MG63 (cell line): Measurements from ENCODE around the gene GOT1. TPM values are rescaled to one million over a fixed set of nuclear protein-coding genes. Genes with fewer than 3 reads are reported as not detected.

Experiments
- total RNA-seq: library from RNA; depleted of rRNA; stranded (reverse); fragments of >200 nt; shearing (Covaris generic); gene quantifications from 2 replicates; pipeline ENCODE4 v1.2.3, GENCODE V29; 2014; ENCODE audit warnings: low replicate concordance; rRNA removed

GOT1 gene
- total RNA-seq, 1 experiment from 2014 or later, result 21.8 TPM

Other genes with a start within 250 kb of the GOT1 start
- not detected in 2 replicates for gene HPSE2, start 194.8 kb downstream of the GOT1 start, total RNA-seq
- gene CNNM1, start 101.3 kb downstream of the GOT1 start, total RNA-seq, result 0.13 TPM in 1 of 2 replicates, not detected in the other
- gene NKX2-3, start 102.3 kb upstream of the GOT1 start, total RNA-seq, result 0.46 TPM in 1 of 2 replicates, not detected in the other
- 20.0 and 35.3 TPM in 2 replicates for gene SLC25A28, start 189.8 kb upstream of the GOT1 start, total RNA-seq
- gene ENTPD7, start 228.9 kb upstream of the GOT1 start, total RNA-seq, result 9.8 and 11.8 TPM in 2 replicates